Liver (tissue), 3 donors: ENCODE data around the gene VASN.

Experiments
- FOXA1 ChIP-seq: IDR thresholded peaks from 2 replicates; pipeline ENCODE4 v1.6.1; 2016; ENCODE audit warnings: antibody characterized with exemption
- HNF4A ChIP-seq, 2 donors: conservative IDR thresholded peaks; 2 replicates each; pipeline ENCODE4 v1.6.1; 2016; ENCODE audit warnings: antibody characterized with exemption in 2 of 2, mild to moderate bottlenecking in 2 of 2
- JUND ChIP-seq, 2 donors: IDR thresholded peaks; 2 replicates each; pipeline ENCODE4 v1.6.1; 2016; ENCODE audit warnings: antibody characterized with exemption in 2 of 2
- RAD21 ChIP-seq, 2 donors: IDR thresholded peaks; 2 replicates each; pipeline ENCODE4 v1.6.1; 2016; ENCODE audit warnings: antibody characterized with exemption in 2 of 2, mild to moderate bottlenecking in 2 of 2
- RXRA ChIP-seq, 2 donors: IDR thresholded peaks; 2 replicates each; pipeline ENCODE4 v1.6.1; 2017 to 2018; ENCODE audit warnings: antibody characterized with exemption in 2 of 2, mild to moderate bottlenecking in 1 of 2
- SP1 ChIP-seq: IDR thresholded peaks from 2 replicates; pipeline ENCODE4 v1.6.1; 2018; ENCODE audit warnings: antibody characterized with exemption, mild to moderate bottlenecking
- TAF1 ChIP-seq: conservative IDR thresholded peaks from 2 replicates; pipeline ENCODE4 v1.6.1; 2016; ENCODE audit warnings: antibody characterized with exemption, mild to moderate bottlenecking
- YY1 ChIP-seq: IDR thresholded peaks from 2 replicates; pipeline ENCODE4 v1.6.1; 2016; ENCODE audit warnings: antibody characterized with exemption, mild to moderate bottlenecking
- TF ChIP-seq, protein P1 (sequence below): fragments of 150-350 bp; IDR thresholded peaks from 2 replicates; pipeline ENCODE4 v1.5.1; 2017; ENCODE audit warnings: improper control_type of control experiment, low read depth, low read length; ENCODE audit not compliant: missing input control
- TF ChIP-seq, protein P2 (sequence below): IDR thresholded peaks from 2 replicates; pipeline ENCODE4 v1.6.1; 2016; ENCODE audit warnings: antibody characterized with exemption, mild to moderate bottlenecking
- TF ChIP-seq, protein P3 (sequence below): IDR thresholded peaks from 2 replicates; pipeline ENCODE4 v1.6.1; 2016; ENCODE audit warnings: antibody characterized with exemption
- TF ChIP-seq, protein P4 (sequence below): IDR thresholded peaks from 2 replicates; pipeline ENCODE4 v1.6.1; 2016; ENCODE audit warnings: antibody characterized with exemption
- donor health status: healthy.
- donor health status: healthy.

DNA sequence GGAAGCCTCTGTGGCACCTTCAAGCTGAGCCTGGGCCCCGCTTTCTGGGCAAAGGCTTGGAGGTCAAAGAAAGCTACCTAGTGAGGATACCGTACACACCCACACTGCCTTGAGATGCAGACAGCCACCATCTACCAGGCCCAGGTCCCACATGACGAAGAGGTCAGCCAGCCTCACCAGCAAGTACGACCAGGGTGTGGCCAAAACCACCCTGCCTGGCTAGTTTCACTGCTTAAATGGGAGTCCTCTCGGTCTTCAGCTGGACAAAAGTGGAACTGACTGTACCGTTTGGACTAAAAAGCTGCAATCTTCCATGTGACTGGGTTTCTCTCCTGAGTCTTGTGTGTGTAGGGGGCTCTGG lies 21.6 kb downstream of the VASN start:
- TF ChIP-seq, protein P1, sequence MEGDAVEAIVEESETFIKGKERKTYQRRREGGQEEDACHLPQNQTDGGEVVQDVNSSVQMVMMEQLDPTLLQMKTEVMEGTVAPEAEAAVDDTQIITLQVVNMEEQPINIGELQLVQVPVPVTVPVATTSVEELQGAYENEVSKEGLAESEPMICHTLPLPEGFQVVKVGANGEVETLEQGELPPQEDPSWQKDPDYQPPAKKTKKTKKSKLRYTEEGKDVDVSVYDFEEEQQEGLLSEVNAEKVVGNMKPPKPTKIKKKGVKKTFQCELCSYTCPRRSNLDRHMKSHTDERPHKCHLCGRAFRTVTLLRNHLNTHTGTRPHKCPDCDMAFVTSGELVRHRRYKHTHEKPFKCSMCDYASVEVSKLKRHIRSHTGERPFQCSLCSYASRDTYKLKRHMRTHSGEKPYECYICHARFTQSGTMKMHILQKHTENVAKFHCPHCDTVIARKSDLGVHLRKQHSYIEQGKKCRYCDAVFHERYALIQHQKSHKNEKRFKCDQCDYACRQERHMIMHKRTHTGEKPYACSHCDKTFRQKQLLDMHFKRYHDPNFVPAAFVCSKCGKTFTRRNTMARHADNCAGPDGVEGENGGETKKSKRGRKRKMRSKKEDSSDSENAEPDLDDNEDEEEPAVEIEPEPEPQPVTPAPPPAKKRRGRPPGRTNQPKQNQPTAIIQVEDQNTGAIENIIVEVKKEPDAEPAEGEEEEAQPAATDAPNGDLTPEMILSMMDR = no peak
- TF ChIP-seq, protein P2, sequence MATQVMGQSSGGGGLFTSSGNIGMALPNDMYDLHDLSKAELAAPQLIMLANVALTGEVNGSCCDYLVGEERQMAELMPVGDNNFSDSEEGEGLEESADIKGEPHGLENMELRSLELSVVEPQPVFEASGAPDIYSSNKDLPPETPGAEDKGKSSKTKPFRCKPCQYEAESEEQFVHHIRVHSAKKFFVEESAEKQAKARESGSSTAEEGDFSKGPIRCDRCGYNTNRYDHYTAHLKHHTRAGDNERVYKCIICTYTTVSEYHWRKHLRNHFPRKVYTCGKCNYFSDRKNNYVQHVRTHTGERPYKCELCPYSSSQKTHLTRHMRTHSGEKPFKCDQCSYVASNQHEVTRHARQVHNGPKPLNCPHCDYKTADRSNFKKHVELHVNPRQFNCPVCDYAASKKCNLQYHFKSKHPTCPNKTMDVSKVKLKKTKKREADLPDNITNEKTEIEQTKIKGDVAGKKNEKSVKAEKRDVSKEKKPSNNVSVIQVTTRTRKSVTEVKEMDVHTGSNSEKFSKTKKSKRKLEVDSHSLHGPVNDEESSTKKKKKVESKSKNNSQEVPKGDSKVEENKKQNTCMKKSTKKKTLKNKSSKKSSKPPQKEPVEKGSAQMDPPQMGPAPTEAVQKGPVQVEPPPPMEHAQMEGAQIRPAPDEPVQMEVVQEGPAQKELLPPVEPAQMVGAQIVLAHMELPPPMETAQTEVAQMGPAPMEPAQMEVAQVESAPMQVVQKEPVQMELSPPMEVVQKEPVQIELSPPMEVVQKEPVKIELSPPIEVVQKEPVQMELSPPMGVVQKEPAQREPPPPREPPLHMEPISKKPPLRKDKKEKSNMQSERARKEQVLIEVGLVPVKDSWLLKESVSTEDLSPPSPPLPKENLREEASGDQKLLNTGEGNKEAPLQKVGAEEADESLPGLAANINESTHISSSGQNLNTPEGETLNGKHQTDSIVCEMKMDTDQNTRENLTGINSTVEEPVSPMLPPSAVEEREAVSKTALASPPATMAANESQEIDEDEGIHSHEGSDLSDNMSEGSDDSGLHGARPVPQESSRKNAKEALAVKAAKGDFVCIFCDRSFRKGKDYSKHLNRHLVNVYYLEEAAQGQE = no peak
- TF ChIP-seq JUND (IDR thresholded peaks at IDR 0.05) (no peak), YY1 (no peak), RAD21 (IDR thresholded peaks at IDR 0.05) (no peak), FOXA1 (no peak), TAF1 (no peak), SP1 (no peak), RXRA (IDR thresholded peaks at IDR 0.05) (no peak), HNF4A (conservative IDR thresholded peaks at IDR 0.05) (no peak)
- TF ChIP-seq, protein P3, sequence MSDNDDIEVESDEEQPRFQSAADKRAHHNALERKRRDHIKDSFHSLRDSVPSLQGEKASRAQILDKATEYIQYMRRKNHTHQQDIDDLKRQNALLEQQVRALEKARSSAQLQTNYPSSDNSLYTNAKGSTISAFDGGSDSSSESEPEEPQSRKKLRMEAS = no peak
- TF ChIP-seq, protein P4, sequence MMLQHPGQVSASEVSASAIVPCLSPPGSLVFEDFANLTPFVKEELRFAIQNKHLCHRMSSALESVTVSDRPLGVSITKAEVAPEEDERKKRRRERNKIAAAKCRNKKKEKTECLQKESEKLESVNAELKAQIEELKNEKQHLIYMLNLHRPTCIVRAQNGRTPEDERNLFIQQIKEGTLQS = no peak
